Cardiac fibroblast (primary cell): ENCODE results near the gene HNRNPUL1.

ENCODE experiments used
- DNase-seq, 2 donors: peaks; one replicate each; pipeline versions ENCODE4 v3.0.0 to v3.0.0-alpha.2; 2010; ENCODE audit warnings: low read depth in 2 of 2
- H3K4me3 ChIP-seq, 2 donors: replicated peaks in 1 of 2; 1 replicate in 1 of 2; 2 replicates in 1 of 2; pipeline ENCODE4 v1.5.1; 2011; ENCODE audit warnings: low read depth in 2 of 2, low read length in 2 of 2, mild to moderate bottlenecking in 2 of 2, moderate library complexity in 1 of 2
- TF ChIP-seq, protein P1 (sequence below): IDR thresholded peaks from one replicate; pipeline ENCODE4 v1.5.1; 2011; ENCODE audit warnings: low read depth, mild to moderate bottlenecking, low read length, inconsistent platforms

The HNRNPUL1 gene

DNA sequence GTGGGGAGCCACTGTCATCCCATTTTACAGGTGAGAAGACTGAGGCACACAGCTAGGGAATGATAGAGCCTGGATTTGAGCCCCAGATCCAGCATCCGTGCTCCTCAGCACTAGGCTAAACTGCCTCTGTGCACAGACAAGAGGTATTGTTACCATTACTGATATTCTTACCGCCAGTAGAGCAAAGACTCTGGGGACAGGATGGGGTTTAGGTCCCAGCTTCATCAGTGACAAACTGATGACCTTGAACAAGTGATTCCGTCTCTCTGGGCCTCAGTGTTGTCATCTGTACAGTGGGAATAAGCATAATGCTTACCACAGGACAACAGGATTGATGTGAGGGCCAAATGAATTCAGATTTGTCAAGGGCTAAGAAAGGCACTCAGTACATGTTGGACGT is 28.7 kb upstream of the HNRNPUL1 start:
- no peak overlapping the region for H3K4me3 ChIP-seq
- TF ChIP-seq, protein P1, sequence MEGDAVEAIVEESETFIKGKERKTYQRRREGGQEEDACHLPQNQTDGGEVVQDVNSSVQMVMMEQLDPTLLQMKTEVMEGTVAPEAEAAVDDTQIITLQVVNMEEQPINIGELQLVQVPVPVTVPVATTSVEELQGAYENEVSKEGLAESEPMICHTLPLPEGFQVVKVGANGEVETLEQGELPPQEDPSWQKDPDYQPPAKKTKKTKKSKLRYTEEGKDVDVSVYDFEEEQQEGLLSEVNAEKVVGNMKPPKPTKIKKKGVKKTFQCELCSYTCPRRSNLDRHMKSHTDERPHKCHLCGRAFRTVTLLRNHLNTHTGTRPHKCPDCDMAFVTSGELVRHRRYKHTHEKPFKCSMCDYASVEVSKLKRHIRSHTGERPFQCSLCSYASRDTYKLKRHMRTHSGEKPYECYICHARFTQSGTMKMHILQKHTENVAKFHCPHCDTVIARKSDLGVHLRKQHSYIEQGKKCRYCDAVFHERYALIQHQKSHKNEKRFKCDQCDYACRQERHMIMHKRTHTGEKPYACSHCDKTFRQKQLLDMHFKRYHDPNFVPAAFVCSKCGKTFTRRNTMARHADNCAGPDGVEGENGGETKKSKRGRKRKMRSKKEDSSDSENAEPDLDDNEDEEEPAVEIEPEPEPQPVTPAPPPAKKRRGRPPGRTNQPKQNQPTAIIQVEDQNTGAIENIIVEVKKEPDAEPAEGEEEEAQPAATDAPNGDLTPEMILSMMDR: no peak
- DNase-seq: no peak

GRCh38 chr19:41238244-41238643 is 25.9 kb upstream of the HNRNPUL1 start:
- TF ChIP-seq, protein P1: no peak
- no peak overlapping the region for H3K4me3 ChIP-seq
- no peak for DNase-seq

DNA sequence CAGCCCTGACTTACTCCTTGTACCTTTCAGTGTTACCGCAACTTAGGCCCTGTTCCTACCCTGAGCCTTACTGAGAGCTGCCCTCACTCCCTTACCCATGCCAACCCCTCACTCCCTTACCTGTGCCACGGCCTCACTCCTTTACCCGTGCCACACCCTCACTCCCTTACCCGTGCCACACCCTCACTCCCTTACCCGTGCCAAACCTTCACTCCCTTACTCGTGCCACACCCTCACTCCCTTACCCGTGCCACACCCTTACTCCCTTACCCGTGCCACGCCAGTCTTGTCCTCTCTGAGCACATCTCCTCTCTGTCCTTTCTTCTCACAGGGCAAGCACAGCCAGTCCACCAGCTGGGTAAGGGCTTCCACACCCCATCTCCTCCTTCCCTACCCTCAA is 24.8 kb upstream of the HNRNPUL1 start:
- no peak overlapping the region for H3K4me3 ChIP-seq
- DNase-seq: no peak
- TF ChIP-seq, protein P1: no peak

GRCh38 chr19:41239961-41240574 is 24.1 kb upstream of the HNRNPUL1 start:
- H3K4me3 ChIP-seq: no peak overlapping the region

DNA sequence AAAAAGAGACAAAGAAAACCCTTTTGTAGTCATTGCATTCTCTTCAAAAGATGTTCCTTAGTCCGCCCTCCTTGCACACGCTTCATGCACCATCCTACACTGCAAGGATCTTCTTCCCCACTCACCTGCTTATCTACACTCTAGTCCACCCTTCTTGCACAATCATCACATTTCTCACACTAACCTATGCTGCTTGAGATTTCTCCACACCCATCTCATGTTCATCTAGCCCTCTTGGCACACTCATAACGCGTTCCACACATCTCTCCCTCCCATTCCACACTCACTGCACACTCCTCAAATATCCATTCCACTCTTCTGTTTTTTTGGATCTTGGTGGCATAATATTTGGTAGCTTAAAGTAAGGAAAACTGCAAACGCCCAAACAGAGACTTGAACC is 22.3 kb upstream of the HNRNPUL1 start:
- no peak overlapping the region for H3K4me3 ChIP-seq
- DNase-seq: no peak
- TF ChIP-seq, protein P1: no peak

More at GRCh38 chr19:41239961-41240574, 24.1 kb upstream of the HNRNPUL1 start:
- TF ChIP-seq, protein P1: no peak
- no peak for DNase-seq

- H3K4me3 ChIP-seq: no peak overlapping the region
- TF ChIP-seq, protein P1: no peak
- no peak for DNase-seq
Observed at GRCh38 chr19:41244117-41244516, 20.1 kb upstream of the HNRNPUL1 start.

GRCh38 chr19:41245843-41246242 is 18.3 kb upstream of the HNRNPUL1 start:
- TF ChIP-seq, protein P1: no peak

More at GRCh38 chr19:41245843-41246242, 18.3 kb upstream of the HNRNPUL1 start:
- no peak for DNase-seq
- H3K4me3 ChIP-seq: no peak overlapping the region
